ENCODE results near the gene LRP1B.

LRP1B gene

DNA sequence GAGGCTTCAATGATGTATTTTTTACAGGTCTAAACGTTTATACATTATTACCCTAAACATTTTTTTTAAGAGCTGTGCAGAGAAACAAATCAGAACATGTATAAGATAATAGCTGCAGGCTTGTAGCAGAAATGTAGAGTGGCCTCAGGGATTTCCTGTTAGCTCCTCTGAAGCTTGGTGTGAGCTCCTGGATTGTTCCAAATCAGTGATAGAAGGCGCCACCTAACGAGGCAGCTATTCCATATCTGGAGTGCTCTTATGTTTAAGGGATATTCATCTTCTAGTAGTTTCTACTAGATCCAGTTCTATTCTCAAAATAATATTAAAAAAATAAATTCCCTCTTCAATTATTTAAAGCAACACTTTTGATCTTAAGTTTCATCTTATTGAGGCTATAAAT lies 93.1 kb downstream of the LRP1B start:
- no peak for DNase-seq

GRCh38 chr2:142037066-142037465 lies 93.8 kb downstream of the LRP1B start:
- no peak for DNase-seq

GRCh38 chr2:142033393-142033792 lies 97.4 kb downstream of the LRP1B start:
- DNase-seq, result no peak

- no peak for DNase-seq
Measured at GRCh38 chr2:142031656-142032055, 99.2 kb downstream of the LRP1B start.

- DNase-seq, result no peak
Measured at GRCh38 chr2:142030735-142031134, 100.1 kb downstream of the LRP1B start.

GRCh38 chr2:142029974-142030373 lies 100.8 kb downstream of the LRP1B start:
- no peak for DNase-seq

GRCh38 chr2:142025394-142025793 lies 105.4 kb downstream of the LRP1B start:
- no peak for DNase-seq

DNA sequence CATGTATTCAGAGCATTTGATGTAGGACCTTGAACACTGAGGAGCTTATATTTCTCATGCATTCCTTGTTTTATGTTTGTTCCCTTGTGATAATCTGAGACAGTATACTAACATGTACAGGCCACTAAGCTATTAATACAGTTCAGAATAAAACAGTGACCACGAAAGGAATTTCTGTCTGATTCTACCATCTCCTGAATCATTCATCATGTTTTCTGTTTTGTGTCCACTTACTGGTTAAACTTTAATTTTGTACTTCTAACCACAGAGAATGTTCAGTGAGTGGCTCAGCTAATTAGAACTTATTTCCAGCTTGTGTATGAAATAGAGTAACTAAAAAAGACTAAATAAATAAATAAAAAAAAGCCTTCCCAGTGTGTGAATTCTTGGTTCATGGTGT lies 110.4 kb downstream of the LRP1B start:
- no peak for DNase-seq

DNA sequence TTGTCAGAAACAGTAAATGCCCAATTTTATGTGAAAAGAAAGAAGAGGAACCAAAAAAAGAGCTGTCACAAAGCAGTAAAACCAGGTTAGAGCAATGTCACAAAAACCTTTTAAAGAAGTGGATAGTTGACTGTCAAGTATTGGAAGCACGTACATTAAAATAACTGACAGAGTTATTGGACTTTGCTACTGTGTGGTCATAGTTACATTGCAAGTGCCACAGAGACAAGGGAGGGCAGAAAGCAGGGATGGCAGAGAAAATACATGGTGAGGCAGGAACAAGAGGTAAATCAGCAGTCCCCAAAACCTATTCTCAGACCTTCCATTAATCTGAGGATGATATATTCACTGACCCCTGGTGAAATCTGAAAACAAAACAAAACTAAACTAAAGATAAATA lies 116.3 kb downstream of the LRP1B start:
- no peak for DNase-seq

GRCh38 chr2:142012797-142013196 lies 118.0 kb downstream of the LRP1B start:
- no peak for DNase-seq

DNA sequence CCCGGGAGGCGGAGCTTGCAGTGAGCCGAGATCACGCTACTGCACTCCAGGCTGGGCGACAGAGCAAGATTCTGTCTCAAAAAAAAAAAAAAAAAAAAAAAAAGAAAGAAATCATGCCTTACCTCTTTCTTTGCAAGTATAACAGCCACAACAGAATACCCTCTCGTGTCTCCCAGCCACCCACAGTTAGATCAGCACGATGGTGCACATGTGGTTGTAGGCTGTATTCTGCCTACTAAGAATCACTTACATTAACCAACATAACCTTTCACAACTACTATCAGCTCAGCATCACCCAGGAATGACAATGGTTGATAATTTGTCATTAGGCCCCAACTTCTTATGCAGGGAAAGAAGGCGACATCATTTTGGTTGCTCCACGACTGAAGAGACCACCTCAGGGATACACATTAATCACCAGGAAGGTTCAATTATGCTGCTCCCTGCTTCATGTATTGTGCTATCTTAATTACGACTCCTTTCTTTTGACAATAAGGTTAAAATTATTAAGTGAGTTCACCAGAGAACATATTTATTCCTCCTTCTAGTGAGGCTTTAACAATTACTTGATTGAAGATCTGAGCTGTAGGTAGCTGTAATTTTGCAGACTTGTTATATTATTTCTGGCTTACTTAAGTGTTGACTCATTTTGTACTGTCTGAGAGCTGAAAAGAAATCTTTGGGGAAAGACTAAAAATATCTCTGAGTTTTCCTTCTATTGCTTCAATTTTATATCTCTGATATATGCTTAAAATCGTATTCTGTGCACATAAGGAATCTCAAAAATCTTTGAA lies 120.1 kb downstream of the LRP1B start:
- no peak for DNase-seq

GRCh38 chr2:142008135-142008744 lies 122.6 kb downstream of the LRP1B start:
- DNase-seq, result no peak

GRCh38 chr2:141994066-141994465 lies 136.8 kb downstream of the LRP1B start:
- DNase-seq, result no peak

GRCh38 chr2:141992695-141993094 lies 138.1 kb downstream of the LRP1B start:
- no peak for DNase-seq

- no peak for DNase-seq
Measured at GRCh38 chr2:141968433-141968832, 162.4 kb downstream of the LRP1B start.

DNA sequence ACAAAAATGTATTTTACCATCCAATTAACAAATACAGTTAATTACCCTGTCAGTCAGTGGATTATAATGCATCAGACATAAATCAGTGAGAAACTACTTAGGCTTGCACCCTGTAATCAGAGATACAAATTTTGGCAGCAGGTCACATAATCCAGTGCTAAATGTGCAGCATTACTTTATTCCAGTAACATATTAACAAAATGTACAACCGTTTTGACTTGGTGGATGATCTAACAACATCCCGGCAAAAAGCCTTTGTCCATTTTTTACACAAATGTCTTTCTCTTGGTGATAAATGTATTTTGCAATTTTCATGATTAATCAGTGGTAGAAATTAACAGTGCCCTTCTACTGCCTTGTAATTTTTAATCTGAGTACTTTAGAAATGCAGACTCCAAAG lies 162.8 kb downstream of the LRP1B start:
- no peak for DNase-seq

DNA sequence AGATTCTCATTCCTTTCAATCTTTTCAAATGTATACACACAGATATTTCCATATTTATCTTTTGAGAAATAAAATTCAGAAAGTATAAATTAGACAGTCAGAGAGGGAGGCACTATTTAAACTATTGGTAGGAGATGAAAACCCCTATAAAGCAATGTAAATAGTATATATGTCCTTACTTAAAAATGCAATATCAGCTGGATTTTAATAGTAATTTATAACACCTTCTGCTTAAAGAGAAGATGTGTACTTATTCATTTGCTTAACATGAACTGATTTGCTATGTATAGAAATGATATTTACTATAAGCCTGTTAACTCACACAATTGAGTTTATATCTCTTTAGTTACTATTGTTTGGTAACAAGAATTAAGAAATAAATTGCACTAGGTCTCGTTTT lies 163.3 kb downstream of the LRP1B start:
- no peak for DNase-seq

DNA sequence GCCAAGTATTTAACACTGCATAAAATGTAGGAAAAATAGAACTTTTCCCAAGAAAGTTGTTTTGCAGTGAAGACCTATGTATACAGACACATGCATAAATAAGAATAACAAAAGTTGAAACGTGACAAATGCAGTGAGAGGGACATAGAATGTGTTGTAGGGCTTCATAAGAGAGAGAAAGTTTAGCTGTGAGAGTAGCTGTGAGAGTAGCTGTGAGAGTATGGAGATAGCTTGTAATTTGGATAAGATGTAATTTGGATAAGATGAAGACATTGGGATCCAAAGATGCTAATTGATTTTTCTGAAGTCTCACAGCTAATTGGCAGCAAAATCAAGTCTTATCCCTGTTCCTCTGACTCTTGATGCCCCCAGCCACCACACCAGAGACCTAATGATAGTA lies 170.9 kb downstream of the LRP1B start:
- DNase-seq, result no peak

DNA sequence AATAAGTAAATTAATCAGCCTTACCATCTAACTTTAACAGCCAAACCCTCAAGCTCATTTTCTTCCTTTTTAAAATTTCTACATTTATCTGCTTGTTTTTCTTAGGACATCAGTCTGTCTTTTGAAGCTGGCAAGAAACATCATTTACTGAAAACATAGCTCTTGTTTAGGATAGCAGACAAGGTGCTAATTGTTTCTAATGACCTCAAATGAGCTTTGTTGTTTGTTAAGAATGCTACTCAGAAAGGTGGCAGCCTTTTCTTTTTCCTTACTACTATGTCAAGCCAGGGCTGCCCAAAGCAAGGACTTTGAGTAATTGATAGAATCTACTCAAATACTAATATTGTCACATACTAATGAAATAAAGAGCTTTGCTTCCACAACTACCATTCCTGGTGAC lies 171.8 kb downstream of the LRP1B start:
- no peak for DNase-seq

GRCh38 chr2:141957827-141958450 lies 172.9 kb downstream of the LRP1B start:
- DNase-seq, result no peak

DNA sequence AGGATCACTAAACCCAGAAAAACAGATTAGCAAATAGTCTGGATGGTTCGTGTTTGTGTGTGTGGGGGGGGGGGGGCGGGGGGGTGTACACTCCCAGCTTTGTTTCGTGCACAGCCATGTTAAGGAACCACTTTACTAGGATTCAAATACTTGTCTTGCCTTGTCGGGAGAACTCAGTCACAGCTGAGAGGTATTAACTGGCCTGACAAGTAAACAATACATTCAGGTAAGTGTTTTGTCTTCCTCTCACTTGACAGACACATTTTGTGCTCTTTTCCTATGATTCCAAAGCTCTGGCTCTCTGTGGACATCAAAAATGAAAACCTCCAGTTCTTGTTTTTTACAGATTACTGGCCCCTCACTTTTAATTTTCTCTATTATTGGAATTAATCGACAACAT lies 173.5 kb downstream of the LRP1B start:
- DNase-seq, result no peak

DNA sequence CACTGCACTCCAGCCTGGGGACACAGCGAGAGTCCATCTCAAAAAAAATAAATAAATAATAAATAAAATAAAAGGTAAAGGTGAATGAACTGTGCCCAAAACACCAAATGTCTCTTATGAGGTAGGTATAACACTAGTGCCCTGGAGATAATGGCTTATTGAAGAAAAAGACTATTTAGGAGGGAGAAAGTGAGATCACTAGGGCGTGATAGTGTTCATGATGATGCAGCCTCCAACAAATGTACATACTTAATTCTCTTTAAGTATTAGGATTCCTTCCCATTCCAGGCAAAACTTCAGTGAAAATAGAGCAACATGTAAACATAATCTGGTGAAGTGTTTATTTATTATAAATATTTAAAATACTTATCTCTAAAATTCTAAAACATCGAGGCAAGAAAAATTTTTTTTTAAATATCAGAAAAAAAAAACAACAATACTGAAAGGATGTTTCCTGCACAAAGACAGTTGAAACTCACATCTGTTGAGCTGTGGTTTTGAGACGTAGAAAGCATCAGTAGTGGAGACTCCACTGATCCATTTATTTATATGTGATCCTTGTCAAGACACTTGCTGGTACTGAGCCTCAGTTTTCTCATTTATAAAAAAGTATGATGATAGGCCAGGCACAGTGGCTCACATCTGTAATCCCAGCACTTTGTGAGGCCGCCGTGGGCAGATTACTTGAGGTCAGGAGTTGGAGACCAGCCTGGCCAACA lies 183.3 kb downstream of the LRP1B start:
- no peak for DNase-seq

DNA sequence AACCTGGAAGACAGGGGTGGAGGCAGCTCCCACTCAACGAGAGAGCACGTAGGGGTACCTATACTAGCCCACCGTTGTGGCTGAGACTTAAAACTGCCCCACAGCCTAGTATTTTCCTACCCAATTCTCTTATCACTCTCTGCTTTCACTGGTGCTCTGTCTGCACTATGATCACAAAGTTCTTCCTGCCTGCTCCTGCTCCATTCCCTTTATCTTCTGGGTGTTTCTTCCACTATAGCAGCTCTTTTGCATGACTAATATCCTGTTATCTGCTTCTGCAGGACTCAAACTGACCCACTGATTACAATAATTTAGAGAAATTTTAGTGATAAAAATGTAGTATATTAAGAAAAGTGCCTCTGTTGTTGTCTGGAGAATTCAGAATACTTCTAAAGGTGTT lies 184.8 kb downstream of the LRP1B start:
- no peak for DNase-seq

DNA sequence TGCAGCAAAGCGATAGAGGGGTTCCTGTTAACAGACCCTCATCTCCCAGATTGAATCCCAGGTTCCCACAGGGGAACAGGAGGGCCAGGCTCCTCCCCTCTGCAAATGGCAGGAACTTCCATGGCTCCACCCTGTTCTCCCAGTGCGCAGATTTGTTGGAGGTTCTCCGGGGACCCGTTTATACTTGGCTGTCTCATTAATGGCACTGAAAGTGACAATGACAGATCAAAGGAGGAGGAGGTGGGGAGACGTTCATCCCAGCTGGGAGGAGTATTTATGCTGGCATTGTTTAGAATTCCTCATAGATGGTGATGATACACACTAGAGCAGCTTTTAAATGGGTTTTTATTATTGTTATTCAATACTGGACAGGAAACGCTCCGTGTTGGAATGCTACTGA lies 186.9 kb downstream of the LRP1B start:
- no peak for DNase-seq

All from stimulated activated naive CD4-positive, alpha-beta T cell treated with Interleukin-2 at 50 U/mL for 16 hours (primary cell).